ENCODE measurements around the gene SERPINB2.

SERPINB2 gene

GRCh38 chr18:63887424-63887823 lies at the start of gene SERPINB2:
Gene SERPINB2, plus strand, starts transcription at chr18:63887705. Its CDS starts 3,740 bp downstream, at chr18:63891445.
- no peak for DNase-seq (ENCODE audit: low spot score)

DNA sequence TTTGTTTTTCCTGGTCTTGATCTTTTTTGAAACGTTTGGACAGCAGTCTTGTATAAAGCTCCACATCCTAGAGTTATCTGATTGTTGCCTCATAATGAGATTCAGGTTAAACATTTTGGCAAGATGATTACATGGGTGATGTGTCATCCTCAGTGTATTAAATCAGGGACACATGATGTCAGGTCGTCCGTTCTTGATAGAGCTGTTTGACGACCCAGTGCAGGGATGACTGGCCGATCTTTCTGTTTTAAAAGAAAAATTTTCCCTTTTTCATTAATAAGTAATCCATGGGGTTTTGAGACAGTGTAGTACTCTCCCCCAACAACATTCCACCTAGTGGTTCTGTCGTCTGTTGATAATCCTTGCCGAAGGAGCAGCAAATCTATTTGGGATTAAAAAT lies 44.5 kb upstream of the SERPINB2 start:
- DNase-seq (ENCODE audit: low spot score): no peak

DNA sequence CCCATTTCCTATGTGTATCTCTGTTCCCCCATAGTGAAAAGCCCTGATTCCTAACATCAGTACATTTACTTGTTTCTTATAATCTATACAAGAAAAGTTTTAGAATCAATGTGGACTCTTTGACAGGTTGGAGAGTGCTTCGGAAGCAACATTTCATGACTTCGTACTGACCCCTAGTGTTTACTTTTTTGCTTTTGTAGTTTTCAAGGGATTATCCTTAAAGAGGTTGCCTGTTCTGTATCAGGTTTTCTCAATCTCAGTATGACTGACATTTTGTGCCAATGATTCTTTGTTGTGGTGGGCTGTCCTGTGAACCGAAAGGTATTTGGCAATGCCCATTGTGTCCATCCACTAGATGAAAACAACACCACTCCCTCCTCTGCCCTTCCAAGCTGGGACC lies 43.3 kb upstream of the SERPINB2 start:
- DNase-seq (ENCODE audit: low spot score): no peak

GRCh38 chr18:63848159-63848558 lies 39.3 kb upstream of the SERPINB2 start:
- DNase-seq (ENCODE audit: low spot score): no peak

DNA sequence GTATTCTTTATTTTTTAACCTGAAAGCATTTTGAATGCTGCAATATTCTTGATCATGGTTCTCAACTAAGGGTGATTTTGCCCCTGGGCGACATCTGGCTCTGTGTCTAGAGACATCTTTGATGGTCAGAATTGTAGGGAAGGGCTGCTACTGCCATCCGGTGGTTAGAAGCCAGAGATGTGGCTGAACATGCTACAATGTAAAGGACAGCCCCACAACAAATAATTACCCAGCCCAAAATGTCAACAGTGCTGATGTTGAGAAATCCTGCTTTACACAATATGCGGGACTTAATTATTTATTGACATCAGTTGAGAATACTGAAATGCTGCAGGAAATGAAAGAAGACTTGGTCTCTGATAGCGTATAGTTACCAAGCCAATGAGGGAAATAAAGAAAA lies 37.5 kb upstream of the SERPINB2 start:
- DNase-seq (ENCODE audit: low spot score): no peak

- no peak for DNase-seq (ENCODE audit: low spot score)
Observed at GRCh38 chr18:63850636-63851035, 36.9 kb upstream of the SERPINB2 start.

DNA sequence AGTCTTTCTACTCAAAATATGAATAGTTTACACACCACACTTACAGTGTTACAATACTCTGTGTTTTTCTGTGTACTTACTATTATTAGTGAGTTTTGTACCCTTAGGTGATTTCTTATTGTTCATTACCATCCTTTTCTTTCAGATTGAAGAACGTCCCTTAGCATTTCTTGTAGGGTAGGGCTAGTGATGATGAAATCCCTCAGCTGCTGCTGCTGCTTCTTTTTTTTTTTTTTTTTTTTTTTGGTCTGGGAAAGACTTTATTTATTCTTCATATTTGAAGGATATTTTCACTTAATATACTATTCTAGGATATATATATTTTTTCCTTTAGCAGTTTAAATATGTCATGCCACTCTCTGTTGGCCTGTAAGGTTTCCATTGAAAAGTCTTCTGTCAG lies 29.0 kb upstream of the SERPINB2 start:
- no peak for DNase-seq (ENCODE audit: low spot score)

GRCh38 chr18:63859781-63860475 lies 27.6 kb upstream of the SERPINB2 start:
- no peak for DNase-seq (ENCODE audit: low spot score)

- no peak for DNase-seq (ENCODE audit: low spot score)
Observed at GRCh38 chr18:63860531-63860930, 27.0 kb upstream of the SERPINB2 start.

GRCh38 chr18:63867368-63868125 lies 20.0 kb upstream of the SERPINB2 start:
- DNase-seq (ENCODE audit: low spot score): no peak

DNA sequence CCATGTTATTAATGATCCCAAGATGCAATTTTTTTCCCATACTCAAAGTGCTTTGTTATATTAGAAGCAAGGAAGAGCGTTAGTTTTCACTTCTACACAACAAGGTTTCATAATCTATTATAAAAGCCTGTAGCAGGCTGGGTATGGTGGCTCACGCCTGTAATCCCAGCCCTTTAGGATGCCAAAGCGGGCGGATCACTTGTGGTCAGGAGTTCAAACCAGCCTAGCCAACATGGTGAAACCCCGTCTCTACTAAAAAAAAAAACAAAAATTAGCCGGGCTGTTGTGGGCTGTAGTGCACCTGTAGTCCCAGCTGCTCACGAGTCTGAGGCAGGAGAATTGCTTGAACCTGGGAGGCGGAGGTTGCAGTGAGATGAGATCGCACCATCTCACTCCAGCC lies 19.0 kb upstream of the SERPINB2 start:
- DNase-seq (ENCODE audit: low spot score): no peak

DNA sequence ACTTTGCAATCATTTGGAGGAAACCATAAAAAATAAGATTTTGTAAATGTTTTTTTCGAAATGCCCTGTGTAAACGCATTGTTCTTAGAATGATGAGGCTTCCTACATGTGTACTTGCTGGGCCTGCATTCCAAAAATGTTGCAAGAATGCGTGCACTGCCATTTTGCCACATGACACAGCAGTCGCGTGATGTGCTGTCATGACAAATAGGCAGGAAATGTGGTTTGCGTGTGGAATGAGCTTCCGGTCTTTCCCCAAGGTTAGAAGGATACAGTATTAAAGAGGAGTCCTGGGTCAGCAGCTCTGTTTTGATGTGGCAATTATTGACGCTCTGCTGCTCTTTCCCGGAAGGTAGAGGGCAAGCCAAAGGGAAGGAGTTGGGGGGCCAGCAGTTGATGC lies 18.1 kb upstream of the SERPINB2 start:
- no peak for DNase-seq (ENCODE audit: low spot score)

GRCh38 chr18:63869851-63870250 lies 17.7 kb upstream of the SERPINB2 start:
- no peak for DNase-seq (ENCODE audit: low spot score)

GRCh38 chr18:63871836-63872235 lies 15.7 kb upstream of the SERPINB2 start:
- DNase-seq (ENCODE audit: low spot score): no peak

DNA sequence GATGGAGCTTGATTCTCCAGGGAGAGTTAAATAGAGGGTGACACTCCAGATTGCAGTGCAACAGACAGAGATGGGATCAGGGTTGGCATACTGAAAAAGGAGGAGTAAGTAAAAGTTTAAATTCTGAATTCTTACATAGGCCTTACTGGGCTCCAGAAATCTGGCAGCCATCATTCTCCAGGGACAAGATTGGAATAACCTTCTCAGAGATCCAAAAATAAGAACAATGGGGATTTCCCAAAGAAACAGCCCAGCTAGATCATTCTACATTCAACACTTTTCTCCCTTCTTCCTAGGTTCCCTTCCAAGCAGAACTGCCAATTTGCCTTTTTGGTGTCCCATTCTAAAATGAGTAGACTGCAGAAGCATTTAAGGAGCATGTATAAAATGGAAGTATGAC lies 14.9 kb upstream of the SERPINB2 start:
- DNase-seq (ENCODE audit: low spot score): no peak

- DNase-seq (ENCODE audit: low spot score): no peak
Observed at GRCh38 chr18:63878343-63878742, 9.2 kb upstream of the SERPINB2 start.

- no peak for DNase-seq (ENCODE audit: low spot score)
Observed at GRCh38 chr18:63878925-63879324, 8.6 kb upstream of the SERPINB2 start.

DNA sequence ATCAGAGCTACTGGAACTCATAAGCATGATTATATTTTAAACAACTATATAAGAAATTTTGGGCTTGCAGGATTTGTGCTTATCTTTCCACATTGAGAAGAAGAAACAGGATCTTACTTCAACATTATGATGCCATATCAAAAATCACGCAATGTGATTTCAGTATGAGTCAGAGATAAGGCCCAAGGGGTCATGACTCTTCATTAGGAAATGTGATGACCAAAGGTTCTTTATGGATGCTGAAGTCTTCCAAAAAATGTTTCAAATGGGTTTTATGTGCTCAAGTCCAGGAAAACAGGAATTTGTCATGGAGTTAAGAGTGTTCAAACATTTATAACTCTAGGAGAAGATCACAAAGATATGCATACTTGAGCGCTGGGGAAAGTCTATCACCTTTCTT lies 7.8 kb upstream of the SERPINB2 start:
- no peak for DNase-seq (ENCODE audit: low spot score)

DNA sequence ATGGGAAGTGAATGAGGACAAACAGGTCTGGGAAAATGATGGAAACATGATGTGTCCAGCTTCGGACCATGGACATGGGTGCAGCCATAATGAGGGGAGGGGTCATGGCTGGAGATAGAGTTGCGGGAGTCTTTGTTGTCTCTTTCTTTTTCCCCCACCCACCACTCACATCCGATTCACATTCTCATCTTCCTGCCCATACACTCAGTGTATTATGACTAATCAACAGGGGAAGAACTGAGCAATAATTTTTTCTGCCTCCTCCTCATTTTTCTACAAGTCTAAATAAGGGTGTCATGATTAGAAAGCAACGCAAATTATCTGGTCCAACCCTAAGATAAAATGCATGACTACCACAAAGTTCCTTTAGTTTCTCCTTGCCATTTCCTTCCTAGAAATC lies 5.7 kb upstream of the SERPINB2 start:
- DNase-seq (ENCODE audit: low spot score): no peak

DNA sequence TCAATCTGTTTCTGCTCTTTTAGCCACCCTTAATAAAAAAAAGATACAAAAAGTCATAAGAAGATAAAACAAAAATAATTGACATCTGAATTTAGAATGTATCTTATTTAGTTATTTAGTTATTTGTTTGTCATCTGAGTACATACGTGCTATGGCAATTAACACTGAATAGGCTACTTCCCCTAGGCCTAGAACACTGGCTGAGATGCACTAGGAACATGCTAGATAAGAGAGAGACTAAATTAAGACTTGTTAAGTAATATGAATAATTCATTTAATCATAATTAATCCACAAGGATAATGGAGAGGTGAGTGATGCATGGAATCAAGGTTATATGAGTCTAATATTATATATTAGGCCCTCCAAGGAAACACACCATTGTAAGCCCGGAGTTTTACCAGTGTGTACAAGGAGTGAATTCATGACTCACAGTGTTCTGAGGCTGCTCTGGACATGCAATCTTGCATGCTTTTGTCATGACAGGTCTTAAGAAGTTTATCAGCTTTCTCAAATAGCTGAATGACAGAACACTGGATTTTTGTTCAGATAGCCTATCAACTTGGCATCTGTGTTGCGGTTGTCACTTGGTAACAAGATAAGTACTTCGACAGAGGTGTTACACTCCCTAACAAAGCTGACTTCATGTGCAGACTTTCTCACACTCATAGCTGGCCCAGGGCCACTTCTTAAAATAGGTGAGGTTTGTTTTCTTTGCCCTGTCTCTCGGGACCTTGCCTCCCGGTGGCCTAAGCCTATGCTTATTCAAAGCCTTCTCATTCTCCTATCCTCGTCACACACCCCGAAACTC lies 5.0 kb upstream of the SERPINB2 start:
- no peak for DNase-seq (ENCODE audit: low spot score)

DNA sequence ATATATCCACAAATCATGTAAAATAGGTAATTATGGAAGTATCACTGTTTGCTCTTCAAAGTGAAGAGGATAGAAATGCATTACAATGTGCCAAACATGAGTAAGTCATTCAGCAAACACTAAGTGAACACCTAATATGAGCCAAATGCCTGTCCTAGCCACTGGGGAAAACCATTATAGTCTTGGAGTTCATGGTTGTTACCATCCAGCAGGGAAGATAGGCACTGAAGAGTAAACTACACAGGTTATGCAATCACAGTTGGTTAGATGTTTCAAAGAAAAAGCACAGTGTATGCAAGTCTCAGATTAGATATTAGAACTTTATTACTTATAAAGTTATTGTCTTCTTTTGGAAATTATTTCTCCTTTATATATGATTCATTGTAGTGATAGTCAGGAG lies 3.9 kb upstream of the SERPINB2 start:
- DNase-seq (ENCODE audit: low spot score): no peak

- no peak for DNase-seq (ENCODE audit: low spot score)
Observed at GRCh38 chr18:63888470-63889190, 1.1 kb downstream of the SERPINB2 start.

All from germinal center (tissue), 1 donor.